ENCODE results near the gene HDAC8.

- TF ChIP-seq POLR2A (IDR thresholded peaks at IDR 0.05) (no peak), EP300 (IDR thresholded peaks at IDR 0.05) (no peak)
Measured at GRCh38 chrX:72340626-72341025, 232.0 kb downstream of the HDAC8 start.

Measured in ovary (tissue), 1 donor.